GM12878 (cell line): ENCODE data around the gene CTR9. TPM values are rescaled to one million over a fixed set of nuclear protein-coding genes. Genes with fewer than 3 reads are reported as not detected.

ENCODE experiments used
- CEBPB ChIP-seq, 2 experiments: fragments of 150-350 bp in 1 of 2; IDR thresholded peaks; 2 replicates each; pipeline ENCODE4 v1.6.1; 2012 to 2014; ENCODE audit warnings: low read depth in 2 of 2, low read length in 2 of 2, borderline replicate concordance in 1 of 2, inconsistent platforms in 1 of 2
- E2F4 ChIP-seq: IDR thresholded peaks from 2 replicates; pipeline ENCODE4 v1.6.1; 2012; ENCODE audit warnings: low read depth, low read length, improper control_type of control experiment
- GATAD2B ChIP-seq: fragments of 450-650 bp; conservative IDR thresholded peaks from 2 replicates; pipeline ENCODE4 v1.6.1; 2017; ENCODE audit warnings: low read depth, mild to moderate bottlenecking, moderate library complexity
- HCFC1 ChIP-seq: fragments of 150-350 bp; IDR thresholded peaks from 2 replicates; pipeline ENCODE4 v1.6.1; 2014; ENCODE audit warnings: low read length
- HDAC2 ChIP-seq: fragments of 200-600 bp; sonication (generic); IDR thresholded peaks from 2 replicates; pipeline ENCODE4 v1.6.1; 2017
- PRDM15 ChIP-seq: fragments of 450-650 bp; formaldehyde crosslinking; IDR thresholded peaks from 2 replicates; pipeline ENCODE4 v1.4.0; 2020; ENCODE audit warnings: mild to moderate bottlenecking, moderate library complexity
- TBL1XR1 ChIP-seq: IDR thresholded peaks from 2 replicates; pipeline ENCODE4 v1.6.1; 2012; ENCODE audit warnings: low read depth, low read length, improper control_type of control experiment
- TCF7 ChIP-seq: IDR thresholded peaks from 2 replicates; pipeline ENCODE4 v1.6.1; 2014; ENCODE audit warnings: antibody characterized with exemption, borderline replicate concordance
- YBX1 ChIP-seq: fragments of 450-650 bp; IDR thresholded peaks from 2 replicates; pipeline ENCODE4 v1.6.1; 2016; ENCODE audit warnings: antibody characterized with exemption
- ZBTB33 ChIP-seq: fragments of 450-650 bp; IDR thresholded peaks from 2 replicates; pipeline ENCODE4 v1.6.1; 2017; ENCODE audit warnings: mild to moderate bottlenecking
- ZNF274 ChIP-seq: IDR thresholded peaks from one replicate; pipeline ENCODE4 v1.8.0; 2011; ENCODE audit not compliant: insufficient read length, insufficient read depth
- polyA plus RNA-seq, 11 experiments: library from polyadenylated mRNA; depleted of rRNA in 4 of 11; unstranded in 6 of 11; stranded (reverse) in 5 of 11; fragments of >200 nt; fragmentation: Nextera tagmentation in 4 of 11; fragmentation: Illumina TruSeq in 1 of 11; extraction: Ambion mirVana in 4 of 11; extraction: Trizol in 1 of 11; gene quantifications; 1 replicate in 1 of 11; 2 replicates in 10 of 11; pipeline versions ENCODE4 v1.2.1 to v1.2.3, GENCODE V29; 2011 to 2016; ENCODE audit warnings: inconsistent platforms in 2 of 11, missing spikeins in 2 of 11, low read depth in 1 of 11
- total RNA-seq, 4 experiments: library from RNA; depleted of rRNA in 3 of 4; stranded (reverse); fragments of >200 nt in 3 of 4; fragmentation: Illumina TruSeq in 1 of 4; extraction: Trizol in 1 of 4; gene quantifications; 2 replicates each; pipeline versions ENCODE4 v1.2.1 to v1.2.3, GENCODE V29; 2013 to 2021
- TF ChIP-seq, protein P1 (sequence below): fragments of 450-650 bp; IDR thresholded peaks from 2 replicates; pipeline ENCODE4 v1.6.1; 2016; ENCODE audit warnings: mild to moderate bottlenecking
- TF ChIP-seq, protein P2 (sequence below): fragments of 450-650 bp; IDR thresholded peaks from 2 replicates; pipeline ENCODE4 v1.6.1; 2018; ENCODE audit warnings: mild to moderate bottlenecking, low read depth, moderate library complexity; ENCODE audit not compliant: partially characterized antibody

Gene CTR9
- total and polyA plus RNA-seq, 10 of the 15 experiments (the other 5 are each of a cell fraction or from before 2014, with no cell fraction given) = 13.9 to 54.9 (median 28.9) TPM

- TF ChIP-seq PRDM15 (CRISPR knock-in tag) (no peak), ZNF274 (no peak), YBX1 (no peak), GATAD2B (no peak), HCFC1 (no peak), TCF7 (no peak), CEBPB (IDR thresholded peaks at IDR 0.05; ENCODE audit: borderline replicate concordance in 1 of 2, low read depth in 2 of 2, low read length in 2 of 2) (no peak), HDAC2 (no peak), ZBTB33 (no peak), E2F4 (no peak), TBL1XR1 (no peak)
- TF ChIP-seq, protein P1, sequence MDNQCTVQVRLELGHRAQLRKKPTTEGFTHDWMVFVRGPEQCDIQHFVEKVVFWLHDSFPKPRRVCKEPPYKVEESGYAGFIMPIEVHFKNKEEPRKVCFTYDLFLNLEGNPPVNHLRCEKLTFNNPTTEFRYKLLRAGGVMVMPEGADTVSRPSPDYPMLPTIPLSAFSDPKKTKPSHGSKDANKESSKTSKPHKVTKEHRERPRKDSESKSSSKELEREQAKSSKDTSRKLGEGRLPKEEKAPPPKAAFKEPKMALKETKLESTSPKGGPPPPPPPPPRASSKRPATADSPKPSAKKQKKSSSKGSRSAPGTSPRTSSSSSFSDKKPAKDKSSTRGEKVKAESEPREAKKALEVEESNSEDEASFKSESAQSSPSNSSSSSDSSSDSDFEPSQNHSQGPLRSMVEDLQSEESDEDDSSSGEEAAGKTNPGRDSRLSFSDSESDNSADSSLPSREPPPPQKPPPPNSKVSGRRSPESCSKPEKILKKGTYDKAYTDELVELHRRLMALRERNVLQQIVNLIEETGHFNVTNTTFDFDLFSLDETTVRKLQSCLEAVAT = no peak
- TF ChIP-seq, protein P2, sequence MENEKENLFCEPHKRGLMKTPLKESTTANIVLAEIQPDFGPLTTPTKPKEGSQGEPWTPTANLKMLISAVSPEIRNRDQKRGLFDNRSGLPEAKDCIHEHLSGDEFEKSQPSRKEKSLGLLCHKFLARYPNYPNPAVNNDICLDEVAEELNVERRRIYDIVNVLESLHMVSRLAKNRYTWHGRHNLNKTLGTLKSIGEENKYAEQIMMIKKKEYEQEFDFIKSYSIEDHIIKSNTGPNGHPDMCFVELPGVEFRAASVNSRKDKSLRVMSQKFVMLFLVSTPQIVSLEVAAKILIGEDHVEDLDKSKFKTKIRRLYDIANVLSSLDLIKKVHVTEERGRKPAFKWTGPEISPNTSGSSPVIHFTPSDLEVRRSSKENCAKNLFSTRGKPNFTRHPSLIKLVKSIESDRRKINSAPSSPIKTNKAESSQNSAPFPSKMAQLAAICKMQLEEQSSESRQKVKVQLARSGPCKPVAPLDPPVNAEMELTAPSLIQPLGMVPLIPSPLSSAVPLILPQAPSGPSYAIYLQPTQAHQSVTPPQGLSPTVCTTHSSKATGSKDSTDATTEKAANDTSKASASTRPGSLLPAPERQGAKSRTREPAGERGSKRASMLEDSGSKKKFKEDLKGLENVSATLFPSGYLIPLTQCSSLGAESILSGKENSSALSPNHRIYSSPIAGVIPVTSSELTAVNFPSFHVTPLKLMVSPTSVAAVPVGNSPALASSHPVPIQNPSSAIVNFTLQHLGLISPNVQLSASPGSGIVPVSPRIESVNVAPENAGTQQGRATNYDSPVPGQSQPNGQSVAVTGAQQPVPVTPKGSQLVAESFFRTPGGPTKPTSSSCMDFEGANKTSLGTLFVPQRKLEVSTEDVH = no peak
Observed at GRCh38 chr11:10716122-10716521, 34.9 kb upstream of the CTR9 start (continued).
